Stimulated activated CD4-positive, alpha-beta T cell treated with anti-CD3 and anti-CD28 coated beads, Interleukin-1b, Interleukin-23, amount 100 ng/mL, for 24 hours (primary cell): Measurements from ENCODE around the gene USP33.
A peak's percentile ranks its signal among the peaks of the same experiment; 100 is the strongest.
"Not testable (repeated sequence)": the region's sequence is repeated elsewhere in the genome, so short reads cannot be mapped to it uniquely, and the experiment has no call there.

Source experiments
- DNase-seq, 4 experiments: peaks; one replicate each; pipeline ENCODE4 v3.0.0-alpha.2; 2020; ENCODE audit warnings: low read depth in 4 of 4, low spot score in 1 of 4

Gene USP33

GRCh38 chr1:77741316-77741715 lies 18.3 kb downstream of the USP33 start:
- no peak for DNase-seq

- no peak for DNase-seq
Observed at GRCh38 chr1:77739235-77739634, 20.4 kb downstream of the USP33 start.

- no peak for DNase-seq
Observed at GRCh38 chr1:77732090-77732489, 27.6 kb downstream of the USP33 start.

- DNase-seq, result no peak
Observed at GRCh38 chr1:77725706-77726105, 33.9 kb downstream of the USP33 start.

- DNase-seq, result no peak
Observed at GRCh38 chr1:77718181-77718580, 41.5 kb downstream of the USP33 start.

GRCh38 chr1:77716065-77716464 lies 43.6 kb downstream of the USP33 start:
- DNase-seq, result no peak

GRCh38 chr1:77709727-77710126 lies 49.9 kb downstream of the USP33 start:
- no peak for DNase-seq

- no peak for DNase-seq
Observed at GRCh38 chr1:77706321-77706720, 53.3 kb downstream of the USP33 start.

- DNase-seq, result no peak
Observed at GRCh38 chr1:77704736-77705135, 54.9 kb downstream of the USP33 start.

GRCh38 chr1:77699673-77700072 lies 60.0 kb downstream of the USP33 start:
- DNase-seq, result not testable (repeated sequence)

GRCh38 chr1:77697441-77697840 lies 62.2 kb downstream of the USP33 start:
- DNase-seq, result no peak

GRCh38 chr1:77688939-77689338 lies 70.7 kb downstream of the USP33 start:
- no peak for DNase-seq

GRCh38 chr1:77687519-77687906 lies 72.1 kb downstream of the USP33 start:
- DNase-seq, result no peak

GRCh38 chr1:77686796-77687518 lies 72.7 kb downstream of the USP33 start:
- DNase-seq, result no peak

- DNase-seq, result peak; percentile 68 to 87 (median 83)
Observed at GRCh38 chr1:77683160-77684148, 76.2 kb downstream of the USP33 start.

GRCh38 chr1:77682460-77683159 lies 77.0 kb downstream of the USP33 start, which contains the start of gene ZZZ3:
Gene ZZZ3, minus strand, starts transcription at chr1:77682658. Its CDS starts 49,304 bp downstream, at chr1:77633354.
- peak; percentile 59 to 87 (median 79) for DNase-seq

GRCh38 chr1:77680173-77680572 lies 79.5 kb downstream of the USP33 start:
- DNase-seq, result no peak

GRCh38 chr1:77678660-77679610 lies 80.7 kb downstream of the USP33 start:
- DNase-seq, result no peak

GRCh38 chr1:77674807-77675206 lies 84.8 kb downstream of the USP33 start:
- DNase-seq, result not testable (repeated sequence)

- no peak for DNase-seq
Observed at GRCh38 chr1:77673716-77674355, 85.8 kb downstream of the USP33 start.
